Measurements from ENCODE around the gene ADD1.

Gene ADD1

GRCh38 chr4:2924765-2925301, 81.2 kb downstream of the ADD1 start:
- no peak for DNase-seq

GRCh38 chr4:2925496-2925895, 81.9 kb downstream of the ADD1 start:
- DNase-seq, result no peak

GRCh38 chr4:2925931-2926860, 82.6 kb downstream of the ADD1 start:
- DNase-seq, result no peak

DNA sequence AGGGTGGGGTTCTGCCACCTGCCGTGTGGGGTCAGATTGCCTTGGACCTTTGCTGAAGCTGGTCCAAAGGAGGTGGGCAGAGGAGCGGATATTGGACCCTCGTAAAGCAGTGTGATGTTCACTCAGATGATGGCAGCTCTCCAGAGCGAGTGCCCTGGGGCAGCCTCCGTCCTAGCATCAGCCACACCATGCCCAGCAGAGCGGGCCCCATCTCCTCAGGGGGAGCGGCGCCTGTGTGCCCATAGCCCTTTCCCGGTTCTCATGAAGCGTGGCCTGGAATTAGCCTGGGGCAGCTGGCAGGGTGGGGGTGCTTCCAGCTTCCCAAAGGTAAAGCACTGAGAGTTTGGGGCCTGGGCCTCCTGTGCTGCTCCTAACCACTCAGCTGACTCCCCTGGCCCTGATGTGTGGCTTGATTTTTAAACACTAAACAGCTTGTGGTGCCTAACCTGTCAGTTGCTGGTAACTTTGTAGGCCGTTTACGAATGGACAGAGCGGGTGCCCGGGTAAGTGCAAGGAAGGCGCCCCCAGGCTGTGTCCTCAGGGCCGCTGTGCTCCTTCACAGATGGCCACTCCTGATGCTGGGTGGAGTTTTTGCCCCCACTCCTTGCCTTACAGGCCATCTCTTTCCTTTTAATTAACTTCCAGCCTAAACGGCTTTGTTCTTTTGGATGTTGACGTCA, 83.5 kb downstream of the ADD1 start:
- no peak for DNase-seq

- DNase-seq, result no peak
These were observed 84.0 kb downstream of the ADD1 start for GRCh38 chr4:2927696-2928075.

DNA sequence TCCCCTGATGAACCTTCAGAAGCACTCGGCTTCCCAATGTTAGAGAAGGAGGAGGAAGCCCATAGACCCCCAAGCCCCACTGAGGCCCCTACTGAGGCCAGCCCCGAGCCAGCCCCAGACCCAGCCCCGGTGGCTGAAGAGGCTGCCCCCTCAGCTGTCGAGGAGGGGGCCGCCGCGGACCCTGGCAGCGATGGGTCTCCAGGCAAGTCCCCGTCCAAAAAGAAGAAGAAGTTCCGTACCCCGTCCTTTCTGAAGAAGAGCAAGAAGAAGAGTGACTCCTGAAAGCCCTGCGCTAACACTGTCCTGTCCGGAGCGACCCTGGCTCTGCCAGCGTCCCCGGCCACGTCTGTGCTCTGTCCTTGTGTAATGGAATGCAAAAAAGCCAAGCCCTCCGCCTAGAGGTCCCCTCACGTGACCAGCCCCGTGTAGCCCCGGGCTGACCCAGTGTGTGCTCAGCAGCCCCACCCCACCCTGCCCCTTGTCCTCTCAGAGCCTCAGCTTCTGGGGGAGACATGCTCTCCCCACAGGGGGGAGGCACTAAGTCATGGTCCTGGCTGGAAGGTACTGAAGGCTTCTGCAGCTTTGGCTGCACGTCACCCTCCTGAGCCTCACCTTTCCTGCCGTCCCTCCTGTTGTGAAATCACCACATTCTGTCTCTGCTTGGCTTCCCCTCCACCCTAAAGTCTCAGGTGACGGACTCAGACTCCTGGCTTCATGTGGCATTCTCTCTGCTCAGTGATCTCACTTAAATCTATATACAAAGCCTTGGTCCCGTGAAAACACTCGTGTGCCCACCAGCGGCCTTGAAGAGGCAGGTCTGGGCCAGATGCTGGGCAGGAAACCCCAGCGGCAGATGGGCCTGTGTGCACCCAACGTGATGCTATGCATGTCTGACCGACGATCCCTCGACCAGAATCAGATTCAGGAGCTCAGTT, 84.9 kb downstream of the ADD1 start:
- DNase-seq, result no peak

DNA sequence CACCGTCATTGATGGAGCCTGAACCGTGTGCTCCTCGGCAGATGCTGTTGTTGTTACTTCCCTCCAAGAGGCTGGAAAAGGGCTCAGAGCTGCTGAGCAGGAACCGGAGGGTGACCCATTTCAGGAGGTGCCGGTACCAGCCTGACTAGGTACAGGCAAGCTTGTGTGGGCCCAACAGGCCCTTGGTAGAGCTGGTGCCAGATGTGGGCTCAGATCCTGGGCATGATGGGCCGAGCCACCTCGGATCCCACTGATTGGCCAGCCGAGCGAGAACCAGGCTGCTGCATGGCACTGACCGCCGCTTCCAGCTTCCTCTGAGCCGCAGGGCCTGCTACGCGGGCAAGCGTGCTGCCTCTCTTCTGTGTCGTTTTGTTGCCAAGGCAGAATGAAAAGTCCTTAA, 85.8 kb downstream of the ADD1 start:
- no peak for DNase-seq

DNA sequence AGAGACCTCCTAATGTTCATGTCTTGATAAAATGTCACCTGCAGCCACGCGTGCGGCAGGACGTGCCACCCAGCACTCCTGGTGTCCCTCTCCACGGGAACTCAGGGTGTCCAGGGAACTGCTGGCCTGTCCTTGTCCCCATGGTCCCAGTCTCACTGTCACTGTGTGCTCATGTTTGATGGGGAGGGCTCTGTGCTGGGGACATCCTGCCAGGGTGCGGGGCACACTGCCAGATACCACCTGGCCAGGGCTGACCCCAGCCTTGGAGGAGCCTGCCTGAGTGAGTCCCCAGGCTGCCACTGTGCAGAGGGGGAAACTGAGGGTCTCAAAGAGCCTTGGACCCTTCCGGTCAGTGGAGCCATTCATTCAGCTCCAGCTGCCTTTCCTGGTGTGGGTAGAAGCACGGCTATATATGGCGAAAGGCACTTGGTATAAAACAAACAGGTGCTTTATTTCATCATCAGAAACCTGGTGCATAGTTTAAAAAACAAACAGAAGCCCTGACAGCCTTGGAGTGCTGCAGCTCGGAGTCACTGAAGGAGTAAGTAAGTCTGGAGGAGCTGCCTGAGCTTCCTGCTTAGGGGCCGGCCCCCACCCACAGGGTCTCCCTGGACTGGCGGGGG, 86.6 kb downstream of the ADD1 start:
- no peak for DNase-seq

DNA sequence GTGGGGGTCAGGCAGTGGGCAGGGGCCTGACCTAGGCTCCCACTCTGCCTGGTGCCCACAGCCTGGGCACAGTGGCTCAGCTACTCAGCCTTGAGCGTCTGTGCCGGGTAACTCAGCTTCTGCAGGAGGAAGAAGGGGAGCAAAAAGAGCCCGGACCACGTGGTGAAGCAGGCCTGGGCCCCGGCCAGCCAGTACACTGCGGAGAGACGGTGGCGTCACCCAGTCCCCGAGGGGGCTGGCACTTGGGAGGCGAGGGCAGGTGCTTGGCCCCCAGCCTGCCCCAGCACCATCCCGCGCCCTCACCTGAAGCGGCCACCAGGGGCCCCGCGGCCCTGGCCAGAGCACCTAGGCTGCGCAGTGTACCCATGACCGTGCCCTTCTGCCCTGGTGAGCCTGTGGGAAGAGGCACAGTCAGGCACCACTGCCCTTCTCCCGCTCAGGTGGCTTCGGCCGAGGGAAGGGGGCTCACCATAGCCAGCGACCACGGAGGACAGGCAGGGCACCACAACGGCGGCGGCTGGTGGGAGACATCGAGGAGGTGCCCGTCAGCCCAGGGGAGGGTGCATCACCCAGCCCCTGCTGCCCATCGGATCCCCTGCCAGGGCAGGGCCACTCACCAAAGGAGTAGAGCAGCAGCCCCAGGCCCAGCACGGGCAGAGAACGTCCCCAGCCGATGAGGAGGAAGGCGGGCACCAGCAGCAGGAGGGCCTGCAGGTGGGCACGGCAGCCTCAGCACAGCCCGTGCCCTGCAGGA, 87.3 kb downstream of the ADD1 start:
- DNase-seq, result no peak

GRCh38 chr4:2931512-2932301, 88.1 kb downstream of the ADD1 start:
- no peak for DNase-seq

GRCh38 chr4:2932321-2932950, 88.8 kb downstream of the ADD1 start:
- DNase-seq, result no peak

DNA sequence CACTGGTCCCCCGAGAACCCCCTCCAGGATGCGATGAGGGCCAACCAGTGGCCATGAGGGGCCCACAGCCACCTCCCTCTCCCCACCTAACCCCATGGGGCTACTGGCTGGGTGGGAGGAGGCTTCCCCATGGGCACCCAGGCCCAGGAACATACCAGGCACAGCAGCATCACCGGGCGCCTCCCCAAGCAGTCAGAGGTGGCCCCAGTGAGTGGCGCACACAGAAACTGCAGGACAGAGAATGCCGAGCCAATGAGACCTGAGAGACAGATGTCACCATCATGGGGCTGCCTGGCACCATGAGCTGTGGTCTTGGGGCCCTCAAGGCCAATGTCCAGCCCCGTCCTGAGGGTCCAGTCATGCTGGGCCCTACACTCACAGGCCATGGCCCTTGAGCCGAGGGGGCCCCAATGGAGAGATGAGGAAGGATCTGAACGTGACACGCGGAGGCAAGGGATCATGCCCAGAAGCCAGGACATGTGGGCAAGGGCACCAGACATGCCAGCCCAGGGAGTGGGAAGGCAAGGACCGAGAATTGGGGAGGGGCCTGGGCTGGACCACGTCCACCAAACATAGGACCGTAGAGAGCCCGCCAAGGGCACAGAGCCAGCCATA, 89.4 kb downstream of the ADD1 start:
- no peak for DNase-seq

DNA sequence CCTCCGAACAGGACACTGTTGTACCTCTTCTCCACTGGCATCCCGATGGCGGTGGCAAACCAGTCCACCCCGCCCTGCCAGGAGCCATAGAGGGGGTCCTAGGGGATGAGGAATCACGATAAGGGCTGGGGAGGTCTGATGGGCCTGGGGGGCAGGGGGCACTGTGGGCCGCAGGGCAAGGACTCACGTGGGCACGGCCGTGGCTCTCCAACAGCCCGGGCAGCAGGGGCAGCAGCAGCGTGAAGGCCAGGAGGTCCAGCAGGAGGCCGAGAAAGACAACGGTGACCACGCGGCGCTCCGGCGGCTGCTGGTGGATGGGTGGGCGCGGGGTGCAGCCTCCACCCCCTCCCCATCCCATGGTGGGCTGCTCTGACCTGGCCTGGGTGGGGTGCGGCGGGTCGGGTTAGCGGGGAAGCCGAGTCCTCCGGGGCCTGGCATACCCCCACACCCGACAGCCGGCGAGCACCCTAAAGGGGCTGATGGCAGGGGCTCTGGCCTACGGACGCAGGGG, 90.0 kb downstream of the ADD1 start:
- DNase-seq, result no peak

- DNase-seq, result peak; percentile 62
These were observed 90.6 kb downstream of the ADD1 start for GRCh38 chr4:2934077-2934812.

DNA sequence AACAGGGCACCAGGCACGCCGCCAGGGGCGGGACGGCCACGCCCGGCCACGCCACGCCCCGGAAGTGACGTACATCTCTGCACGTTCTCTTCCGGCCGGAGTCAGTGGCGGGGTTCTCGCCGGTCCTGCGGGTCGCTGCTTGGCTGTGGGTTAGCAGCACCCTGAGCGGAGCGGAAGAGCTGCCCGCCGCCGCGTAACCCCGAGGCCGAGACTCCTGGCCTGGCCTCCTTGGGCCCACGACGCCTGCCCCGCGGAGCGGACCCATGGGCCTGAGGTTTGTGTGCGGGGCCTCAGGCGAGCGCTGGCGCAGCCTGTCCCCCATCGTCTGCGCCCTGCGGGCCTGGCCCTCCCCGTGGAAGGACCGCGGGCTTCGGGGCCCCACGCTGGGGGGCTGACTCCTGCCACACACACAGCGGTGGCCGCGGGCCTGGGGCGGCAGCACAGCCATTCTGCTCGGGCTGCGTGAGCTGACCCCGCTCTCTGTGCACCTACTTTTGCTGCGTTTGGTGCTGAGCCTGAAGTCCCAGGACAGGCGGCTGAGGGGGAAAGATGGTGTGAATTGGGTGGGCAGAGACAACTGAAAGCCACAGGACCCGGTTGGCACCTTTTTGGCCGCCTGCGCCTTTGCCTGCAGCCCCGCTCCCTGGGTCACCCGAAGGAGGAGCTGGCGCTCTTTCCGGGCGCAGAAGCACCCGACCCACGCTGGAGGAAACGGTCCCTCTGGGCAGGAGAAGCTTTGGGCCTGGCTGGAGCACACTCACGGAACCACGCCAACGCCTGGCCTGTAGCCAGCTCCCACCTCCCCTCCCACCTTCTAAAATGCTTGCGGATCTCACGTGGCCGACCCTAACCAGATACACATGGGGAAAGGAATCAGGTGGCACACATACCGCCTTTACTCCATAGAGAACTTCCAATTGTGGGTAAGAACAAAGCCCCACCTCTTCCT, 91.4 kb downstream of the ADD1 start:
- DNase-seq, result peak; percentile 96

DNA sequence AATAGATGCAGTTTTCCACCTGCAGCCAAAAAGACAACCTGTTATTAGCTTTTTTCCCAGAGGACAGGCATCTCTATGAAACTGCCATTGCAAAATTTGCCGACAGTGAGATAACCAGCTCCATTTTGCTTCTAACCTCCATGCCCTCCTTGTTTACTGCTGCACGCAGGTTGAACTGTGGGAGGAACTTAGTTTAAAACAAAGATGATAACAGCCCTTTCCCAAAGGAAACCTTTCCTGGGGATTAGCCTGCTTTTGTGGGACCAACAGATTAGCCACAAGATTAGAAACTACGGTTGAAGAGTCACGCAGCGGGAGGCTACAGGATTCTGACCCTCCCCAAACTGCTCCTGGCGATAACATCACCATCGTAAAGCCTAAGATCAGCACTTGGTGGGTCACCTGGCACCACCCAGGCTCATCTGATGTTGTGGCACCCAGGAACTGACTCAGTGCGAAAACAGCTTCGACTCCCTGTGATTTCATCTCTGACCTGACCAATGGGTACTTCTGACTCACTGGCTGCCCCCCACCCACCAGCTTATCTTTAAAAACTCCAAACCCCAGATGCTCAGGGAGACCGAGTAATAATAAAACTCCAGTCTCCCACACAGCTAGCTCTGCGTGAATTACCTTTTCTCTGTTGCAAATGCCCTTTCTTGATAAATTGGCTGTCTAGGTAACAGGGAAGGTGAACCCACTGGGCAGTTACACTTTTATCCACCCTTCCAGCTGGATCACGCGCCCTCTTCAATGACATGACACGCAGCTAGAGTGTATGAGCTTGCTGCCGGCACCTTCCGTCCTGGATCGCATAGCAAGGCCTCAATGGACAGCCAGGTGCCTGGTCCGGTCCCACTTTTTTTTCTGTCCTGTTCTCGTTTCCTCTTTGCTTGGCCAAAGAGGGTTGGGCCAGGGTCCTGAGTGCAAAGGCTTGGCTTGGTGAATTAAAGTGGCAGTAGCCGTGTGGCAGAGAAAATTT, 92.4 kb downstream of the ADD1 start:
- no peak for DNase-seq
